WTC11 (cell line): ENCODE results near the gene ISLR. TPM values are rescaled to one million over a fixed set of nuclear protein-coding genes. Genes with fewer than 3 reads are reported as not detected.

ENCODE experiments used
- ATAC-seq: fragments of 200-7000 bp; cut with Tn5 transposase; 2 replicates; pipeline ENCODE4 v1.10.0; 2021; ENCODE audit warnings: mild to moderate bottlenecking, moderate library complexity
- CTCF ChIA-PET: fragments of 300-600 bp; sonication (Branson Sonifier 250); formaldehyde crosslinking; loops from one replicate; lab custom pipeline; 2021; ENCODE audit warnings: antibody characterized with exemption; lab: Charles Lee
- POLR2A ChIA-PET: fragments of 350-600 bp; sonication (Branson Sonifier 250); formaldehyde crosslinking; loops from one replicate; lab custom pipeline; 2021; ENCODE audit warnings: antibody characterized with exemption; lab: Charles Lee
- DNase-seq: peaks from one replicate; pipeline ENCODE4 v3.0.0; 2021; ENCODE audit warnings: low spot score
- H3K27ac Mint-ChIP-seq: 2 replicates; pipeline ENCODE4 v1.8.0; 2021; ENCODE audit warnings: mixed read lengths
- H3K27me3 Mint-ChIP-seq: 2 replicates; pipeline ENCODE4 v1.8.0; 2021; ENCODE audit warnings: low read depth, mild to moderate bottlenecking, moderate library complexity, mixed read lengths
- H3K36me3 Mint-ChIP-seq: 2 replicates; pipeline ENCODE4 v1.8.0; 2021; ENCODE audit warnings: mixed read lengths
- H3K4me1 Mint-ChIP-seq: 2 replicates; pipeline ENCODE4 v1.8.0; 2022; ENCODE audit warnings: mixed read lengths
- H3K4me3 Mint-ChIP-seq: 2 replicates; pipeline ENCODE4 v1.8.0; 2021; ENCODE audit warnings: mild to moderate bottlenecking, moderate library complexity, mixed read lengths
- H3K9me3 Mint-ChIP-seq: 2 replicates; pipeline ENCODE4 v1.8.0; 2021; ENCODE audit warnings: mixed read lengths
- FOXP1 ChIP-seq: sonication (generic); formaldehyde crosslinking; IDR thresholded peaks from 2 replicates; pipeline ENCODE4 v1.8.0; 2022; ENCODE audit warnings: missing genetic modification reagents, mild to moderate bottlenecking, moderate library complexity, borderline replicate concordance
- GTF2I ChIP-seq: fragments of 250-450 bp; sonication (Bioruptor Pico); conservative IDR thresholded peaks from 2 replicates; pipeline ENCODE4 v1.4.0; 2021; ENCODE audit warnings: mild to moderate bottlenecking
- JUN ChIP-seq: sonication (generic); formaldehyde crosslinking; IDR thresholded peaks from 2 replicates; pipeline ENCODE4 v1.8.0; 2023; ENCODE audit warnings: mild to moderate bottlenecking, missing genetic modification reagents
- KAT7 ChIP-seq: sonication (generic); formaldehyde crosslinking; IDR thresholded peaks from 2 replicates; pipeline ENCODE4 v1.8.1; 2023; ENCODE audit warnings: missing genetic modification reagents, mild to moderate bottlenecking, borderline replicate concordance
- SMAD4 ChIP-seq: sonication (generic); formaldehyde crosslinking; IDR thresholded peaks from 2 replicates; pipeline ENCODE4 v1.8.0; 2022; ENCODE audit warnings: mild to moderate bottlenecking, missing genetic modification reagents
- SP1 ChIP-seq: sonication (generic); formaldehyde crosslinking; conservative IDR thresholded peaks from 2 replicates; pipeline ENCODE4 v1.8.1; 2022; ENCODE audit warnings: missing genetic modification reagents
- TCF7 ChIP-seq: sonication (generic); formaldehyde crosslinking; IDR thresholded peaks from 2 replicates; pipeline ENCODE4 v1.8.0; 2022; ENCODE audit warnings: mild to moderate bottlenecking, low read depth, missing genetic modification reagents, moderate library complexity
- ZNF121 ChIP-seq: sonication (generic); formaldehyde crosslinking; IDR thresholded peaks from 2 replicates; pipeline ENCODE4 v1.8.0; 2023; ENCODE audit warnings: missing genetic modification reagents
- ZNF263 ChIP-seq: sonication (generic); formaldehyde crosslinking; IDR thresholded peaks from 2 replicates; pipeline ENCODE4 v1.8.1; 2022; ENCODE audit warnings: low read depth, mild to moderate bottlenecking, moderate library complexity, missing genetic modification reagents
- total RNA-seq: library from RNA; stranded (reverse); gene quantifications from 3 replicates; pipeline ENCODE4 v1.2.3, GENCODE V29; 2021
- TF ChIP-seq, protein P1 (sequence below): sonication (generic); formaldehyde crosslinking; IDR thresholded peaks from 2 replicates; pipeline ENCODE4 v1.8.1; 2022; ENCODE audit warnings: mild to moderate bottlenecking, moderate library complexity, missing genetic modification reagents
- TF ChIP-seq, protein P2 (sequence below): sonication (generic); formaldehyde crosslinking; IDR thresholded peaks from 2 replicates; pipeline ENCODE4 v1.8.1; 2022; ENCODE audit warnings: missing genetic modification reagents, borderline replicate concordance
- TF ChIP-seq, protein P3 (sequence below): sonication (generic); formaldehyde crosslinking; IDR thresholded peaks from 2 replicates; pipeline ENCODE4 v1.8.0; 2023; ENCODE audit warnings: mild to moderate bottlenecking, missing genetic modification reagents
- TF ChIP-seq, protein P4 (sequence below): fragments of 250-450 bp; sonication (Bioruptor Pico); IDR thresholded peaks from 2 replicates; pipeline ENCODE4 v1.8.0; 2021; ENCODE audit warnings: mild to moderate bottlenecking
- TF ChIP-seq, protein P5 (sequence below): fragments of 250-450 bp; sonication (Bioruptor Pico); IDR thresholded peaks from 2 replicates; pipeline ENCODE4 v1.9.0; 2021; ENCODE audit warnings: mild to moderate bottlenecking
- TF ChIP-seq, protein P6 (sequence below): sonication (generic); formaldehyde crosslinking; IDR thresholded peaks from 2 replicates; pipeline ENCODE4 v1.8.1; 2023; ENCODE audit warnings: mild to moderate bottlenecking, moderate library complexity, missing genetic modification reagents

Gene ISLR
- total RNA-seq, 1 experiment from 2014 or later = 0.63 TPM

DNA sequence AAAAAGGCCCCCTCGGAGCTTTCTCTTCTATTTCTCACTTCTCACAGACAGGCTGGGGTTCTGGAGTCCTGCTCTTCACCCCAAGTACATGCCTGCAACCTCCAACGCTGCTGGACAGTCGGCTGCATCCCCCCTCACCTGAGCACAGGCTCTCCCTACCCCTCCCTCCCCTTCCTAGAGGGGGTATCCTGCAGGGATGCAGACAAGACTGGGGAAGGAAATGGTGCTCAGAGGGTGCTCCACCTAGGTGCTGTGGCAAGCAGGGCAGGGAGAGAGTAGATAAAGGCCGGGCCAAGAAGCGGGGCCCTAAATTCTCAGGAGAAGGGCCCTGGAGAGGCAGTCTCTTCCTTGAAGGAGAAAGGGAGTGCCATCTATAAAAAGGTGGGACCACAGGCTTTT is 36.0 kb downstream of the ISLR start:
- ChIA-PET POLR2A (interaction anchor here (1.3 kb wide), 1 partner anchor 81 kb away, joined by 5 read pairs; no protein-coding TSS in a partner anchor), CTCF (interaction anchor here (0.5 to 2.1 kb wide), 17 partner anchors 10 to 241 kb away, joined by 3 to 19 read pairs (median 4); no protein-coding TSS in a partner anchor)
- peak; percentile 86; the same call in 1 of the 2 replicates for TF ChIP-seq ZNF263 (CRISPR knock-in tag)
- TF ChIP-seq, protein P1, sequence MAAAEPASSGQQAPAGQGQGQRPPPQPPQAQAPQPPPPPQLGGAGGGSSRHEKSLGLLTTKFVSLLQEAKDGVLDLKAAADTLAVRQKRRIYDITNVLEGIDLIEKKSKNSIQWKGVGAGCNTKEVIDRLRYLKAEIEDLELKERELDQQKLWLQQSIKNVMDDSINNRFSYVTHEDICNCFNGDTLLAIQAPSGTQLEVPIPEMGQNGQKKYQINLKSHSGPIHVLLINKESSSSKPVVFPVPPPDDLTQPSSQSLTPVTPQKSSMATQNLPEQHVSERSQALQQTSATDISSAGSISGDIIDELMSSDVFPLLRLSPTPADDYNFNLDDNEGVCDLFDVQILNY = no peak
- TF ChIP-seq ZNF121 (CRISPR knock-in tag) = 0 out of 2 replicates have a peak, but pooled peaks have one; percentile 9
- TF ChIP-seq, protein P2, sequence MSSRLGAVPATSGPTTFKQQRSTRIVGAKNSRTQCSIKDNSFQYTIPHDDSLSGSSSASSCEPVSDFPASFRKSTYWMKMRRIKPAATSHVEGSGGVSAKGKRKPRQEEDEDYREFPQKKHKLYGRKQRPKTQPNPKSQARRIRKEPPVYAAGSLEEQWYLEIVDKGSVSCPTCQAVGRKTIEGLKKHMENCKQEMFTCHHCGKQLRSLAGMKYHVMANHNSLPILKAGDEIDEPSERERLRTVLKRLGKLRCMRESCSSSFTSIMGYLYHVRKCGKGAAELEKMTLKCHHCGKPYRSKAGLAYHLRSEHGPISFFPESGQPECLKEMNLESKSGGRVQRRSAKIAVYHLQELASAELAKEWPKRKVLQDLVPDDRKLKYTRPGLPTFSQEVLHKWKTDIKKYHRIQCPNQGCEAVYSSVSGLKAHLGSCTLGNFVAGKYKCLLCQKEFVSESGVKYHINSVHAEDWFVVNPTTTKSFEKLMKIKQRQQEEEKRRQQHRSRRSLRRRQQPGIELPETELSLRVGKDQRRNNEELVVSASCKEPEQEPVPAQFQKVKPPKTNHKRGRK = no peak
- ATAC-seq = 0 out of 2 replicates have a peak, but pooled peaks have one; percentile 2
- Mint-ChIP-seq H3K27me3 (peaks cover 18% of the 10 kb centered on the region), H3K27ac (peak overlapping the region; percentile 82), H3K9me3 (no peaks in the 10 kb centered on the region), H3K36me3 (peaks cover 8% of the 10 kb centered on the region; the same call in 1 of the 2 replicates), H3K4me1 (peaks cover 80% of the 10 kb centered on the region), H3K4me3 (peak overlapping the region; percentile 44)
- DNase-seq = no peak

DNA sequence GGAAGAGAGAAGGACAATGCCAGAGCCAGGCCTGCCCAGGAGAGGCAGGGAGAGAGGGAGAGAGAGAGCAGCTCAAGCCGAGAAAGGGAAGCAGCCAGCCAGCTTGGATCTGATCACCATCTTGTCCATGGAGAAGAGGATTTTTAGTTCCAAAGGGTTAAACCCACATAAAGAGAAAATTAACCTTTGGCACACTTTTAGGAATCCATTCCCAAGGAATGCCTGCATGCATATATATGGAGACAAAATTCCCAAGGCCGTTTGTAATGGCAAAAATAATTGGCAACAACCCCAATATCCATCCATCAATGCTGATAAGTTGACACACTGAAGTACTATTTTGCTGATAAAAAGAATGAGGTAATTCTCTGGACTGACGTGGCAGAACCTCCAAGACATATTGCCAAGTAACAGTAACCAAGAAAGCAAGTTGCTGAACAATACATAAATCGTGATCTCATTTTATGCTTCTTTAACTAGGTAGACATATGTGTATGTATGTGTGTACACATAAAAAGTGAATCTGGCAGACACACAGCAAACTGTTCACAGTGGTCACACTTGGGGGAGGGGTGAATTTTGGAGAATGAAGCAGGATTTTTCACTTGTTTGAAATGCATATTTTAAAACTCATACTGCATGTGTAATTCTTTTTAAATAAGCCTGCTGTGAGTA is 36.6 kb downstream of the ISLR start:
- H3K9me3 Mint-ChIP-seq = no peaks in the 10 kb centered on the region
- peaks cover 80% of the 10 kb centered on the region for H3K4me1 Mint-ChIP-seq
- POLR2A ChIA-PET = no interaction called here
- no peak for DNase-seq
- CTCF ChIA-PET = interaction anchor here (1.0 to 2.1 kb wide), 7 partner anchors 18 to 109 kb away, joined by 3 to 19 read pairs (median 4); no protein-coding TSS in a partner anchor
- H3K27ac Mint-ChIP-seq = peak overlapping the region; percentile 82
- H3K36me3 Mint-ChIP-seq = peaks cover 8% of the 10 kb centered on the region; the same call in 1 of the 2 replicates
- no peak for ATAC-seq
- TF ChIP-seq, protein P3, sequence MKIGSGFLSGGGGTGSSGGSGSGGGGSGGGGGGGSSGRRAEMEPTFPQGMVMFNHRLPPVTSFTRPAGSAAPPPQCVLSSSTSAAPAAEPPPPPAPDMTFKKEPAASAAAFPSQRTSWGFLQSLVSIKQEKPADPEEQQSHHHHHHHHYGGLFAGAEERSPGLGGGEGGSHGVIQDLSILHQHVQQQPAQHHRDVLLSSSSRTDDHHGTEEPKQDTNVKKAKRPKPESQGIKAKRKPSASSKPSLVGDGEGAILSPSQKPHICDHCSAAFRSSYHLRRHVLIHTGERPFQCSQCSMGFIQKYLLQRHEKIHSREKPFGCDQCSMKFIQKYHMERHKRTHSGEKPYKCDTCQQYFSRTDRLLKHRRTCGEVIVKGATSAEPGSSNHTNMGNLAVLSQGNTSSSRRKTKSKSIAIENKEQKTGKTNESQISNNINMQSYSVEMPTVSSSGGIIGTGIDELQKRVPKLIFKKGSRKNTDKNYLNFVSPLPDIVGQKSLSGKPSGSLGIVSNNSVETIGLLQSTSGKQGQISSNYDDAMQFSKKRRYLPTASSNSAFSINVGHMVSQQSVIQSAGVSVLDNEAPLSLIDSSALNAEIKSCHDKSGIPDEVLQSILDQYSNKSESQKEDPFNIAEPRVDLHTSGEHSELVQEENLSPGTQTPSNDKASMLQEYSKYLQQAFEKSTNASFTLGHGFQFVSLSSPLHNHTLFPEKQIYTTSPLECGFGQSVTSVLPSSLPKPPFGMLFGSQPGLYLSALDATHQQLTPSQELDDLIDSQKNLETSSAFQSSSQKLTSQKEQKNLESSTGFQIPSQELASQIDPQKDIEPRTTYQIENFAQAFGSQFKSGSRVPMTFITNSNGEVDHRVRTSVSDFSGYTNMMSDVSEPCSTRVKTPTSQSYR (CRISPR knock-in tag) = no peak
- no peak for TF ChIP-seq SMAD4
- TF ChIP-seq, protein P4, sequence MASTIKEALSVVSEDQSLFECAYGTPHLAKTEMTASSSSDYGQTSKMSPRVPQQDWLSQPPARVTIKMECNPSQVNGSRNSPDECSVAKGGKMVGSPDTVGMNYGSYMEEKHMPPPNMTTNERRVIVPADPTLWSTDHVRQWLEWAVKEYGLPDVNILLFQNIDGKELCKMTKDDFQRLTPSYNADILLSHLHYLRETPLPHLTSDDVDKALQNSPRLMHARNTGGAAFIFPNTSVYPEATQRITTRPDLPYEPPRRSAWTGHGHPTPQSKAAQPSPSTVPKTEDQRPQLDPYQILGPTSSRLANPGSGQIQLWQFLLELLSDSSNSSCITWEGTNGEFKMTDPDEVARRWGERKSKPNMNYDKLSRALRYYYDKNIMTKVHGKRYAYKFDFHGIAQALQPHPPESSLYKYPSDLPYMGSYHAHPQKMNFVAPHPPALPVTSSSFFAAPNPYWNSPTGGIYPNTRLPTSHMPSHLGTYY (CRISPR knock-in tag) = no peak
- H3K4me3 Mint-ChIP-seq = peak overlapping the region; percentile 44
- peaks cover 18% of the 10 kb centered on the region for H3K27me3 Mint-ChIP-seq

DNA sequence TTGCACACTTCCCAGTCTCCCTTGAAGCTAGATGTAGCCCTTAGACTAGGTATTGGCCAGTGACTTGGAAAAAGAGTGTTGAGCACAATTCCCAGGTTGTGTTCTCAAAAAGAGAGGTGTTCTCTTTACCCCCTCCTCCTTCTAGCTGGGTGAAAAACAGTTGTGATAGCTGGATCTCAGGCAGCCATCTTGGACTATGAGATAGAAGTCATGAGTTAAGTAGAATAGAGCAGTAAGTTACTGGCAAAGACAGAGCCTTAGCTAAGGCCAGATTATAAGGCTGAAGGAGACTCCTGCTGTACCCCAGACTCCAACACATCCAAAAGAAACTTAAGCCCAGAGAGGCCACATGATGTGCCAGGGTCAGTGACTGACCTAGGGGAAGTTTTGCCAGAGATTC is 37.2 kb downstream of the ISLR start:
- ChIA-PET CTCF (interaction anchor here (1.0 to 1.5 kb wide), 3 partner anchors 29 to 97 kb away, joined by 3 to 4 read pairs (median 3); no protein-coding TSS in a partner anchor), POLR2A (no interaction called here)
- H3K9me3 Mint-ChIP-seq = no peaks in the 10 kb centered on the region
- H3K27ac Mint-ChIP-seq = no peak overlapping the region; the same call in 1 of the 2 replicates
- no peak for DNase-seq
- no peak overlapping the region for H3K4me3 Mint-ChIP-seq
- ATAC-seq = no peak
- TF ChIP-seq GTF2I (CRISPR knock-in tag) = peak; percentile 36; the same call in 1 of the 2 replicates
- no peak for TF ChIP-seq JUN (CRISPR knock-in tag)
- H3K36me3 Mint-ChIP-seq = peaks cover 8% of the 10 kb centered on the region; the same call in 1 of the 2 replicates
- peaks cover 21% of the 10 kb centered on the region for H3K27me3 Mint-ChIP-seq
- peaks cover 81% of the 10 kb centered on the region for H3K4me1 Mint-ChIP-seq

DNA sequence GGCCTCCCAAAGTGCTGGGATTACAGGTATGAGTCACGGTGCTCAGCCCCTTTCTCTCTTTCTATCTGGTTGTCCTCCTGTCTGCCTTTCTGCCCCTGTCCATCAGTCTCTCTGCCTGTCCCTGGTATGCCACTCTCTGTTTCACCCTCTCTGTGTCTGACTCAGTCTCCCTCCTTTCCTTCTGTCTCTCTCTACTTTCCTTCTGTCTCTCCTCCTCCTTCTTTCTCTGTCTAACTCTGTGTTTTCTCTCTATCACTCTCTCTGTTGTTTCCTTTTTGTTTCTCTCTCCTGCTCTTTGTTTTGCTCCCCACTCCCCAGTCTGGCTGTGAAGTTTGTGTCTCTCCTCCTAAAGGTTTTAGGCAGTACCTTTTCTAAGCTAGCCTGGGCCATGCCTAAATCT is 38.1 kb downstream of the ISLR start:
- ATAC-seq (no peak), DNase-seq (no peak)
- POLR2A ChIA-PET = no interaction called here
- H3K36me3 Mint-ChIP-seq = peaks cover 8% of the 10 kb centered on the region; the same call in 1 of the 2 replicates
- H3K27ac Mint-ChIP-seq = peak overlapping the region; percentile 14; the same call in 1 of the 2 replicates
- H3K27me3 Mint-ChIP-seq = peaks cover 30% of the 10 kb centered on the region
- no peaks in the 10 kb centered on the region for H3K9me3 Mint-ChIP-seq
- no peak overlapping the region for H3K4me3 Mint-ChIP-seq
- peaks cover 82% of the 10 kb centered on the region for H3K4me1 Mint-ChIP-seq
- CTCF ChIA-PET = interaction anchor here (0.7 to 1.5 kb wide), 6 partner anchors 28 to 175 kb away, joined by 3 to 6 read pairs (median 4); no protein-coding TSS in a partner anchor
- no peak for TF ChIP-seq KAT7 (CRISPR knock-in tag)
- TF ChIP-seq SP1 (CRISPR knock-in tag) = no peak
- TF ChIP-seq FOXP1 (CRISPR knock-in tag) = no peak
- TF ChIP-seq TCF7 (CRISPR knock-in tag) = no peak
- TF ChIP-seq, protein P5, sequence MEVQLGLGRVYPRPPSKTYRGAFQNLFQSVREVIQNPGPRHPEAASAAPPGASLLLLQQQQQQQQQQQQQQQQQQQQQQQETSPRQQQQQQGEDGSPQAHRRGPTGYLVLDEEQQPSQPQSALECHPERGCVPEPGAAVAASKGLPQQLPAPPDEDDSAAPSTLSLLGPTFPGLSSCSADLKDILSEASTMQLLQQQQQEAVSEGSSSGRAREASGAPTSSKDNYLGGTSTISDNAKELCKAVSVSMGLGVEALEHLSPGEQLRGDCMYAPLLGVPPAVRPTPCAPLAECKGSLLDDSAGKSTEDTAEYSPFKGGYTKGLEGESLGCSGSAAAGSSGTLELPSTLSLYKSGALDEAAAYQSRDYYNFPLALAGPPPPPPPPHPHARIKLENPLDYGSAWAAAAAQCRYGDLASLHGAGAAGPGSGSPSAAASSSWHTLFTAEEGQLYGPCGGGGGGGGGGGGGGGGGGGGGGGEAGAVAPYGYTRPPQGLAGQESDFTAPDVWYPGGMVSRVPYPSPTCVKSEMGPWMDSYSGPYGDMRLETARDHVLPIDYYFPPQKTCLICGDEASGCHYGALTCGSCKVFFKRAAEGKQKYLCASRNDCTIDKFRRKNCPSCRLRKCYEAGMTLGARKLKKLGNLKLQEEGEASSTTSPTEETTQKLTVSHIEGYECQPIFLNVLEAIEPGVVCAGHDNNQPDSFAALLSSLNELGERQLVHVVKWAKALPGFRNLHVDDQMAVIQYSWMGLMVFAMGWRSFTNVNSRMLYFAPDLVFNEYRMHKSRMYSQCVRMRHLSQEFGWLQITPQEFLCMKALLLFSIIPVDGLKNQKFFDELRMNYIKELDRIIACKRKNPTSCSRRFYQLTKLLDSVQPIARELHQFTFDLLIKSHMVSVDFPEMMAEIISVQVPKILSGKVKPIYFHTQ (CRISPR knock-in tag) = no peak
- TF ChIP-seq, protein P6, sequence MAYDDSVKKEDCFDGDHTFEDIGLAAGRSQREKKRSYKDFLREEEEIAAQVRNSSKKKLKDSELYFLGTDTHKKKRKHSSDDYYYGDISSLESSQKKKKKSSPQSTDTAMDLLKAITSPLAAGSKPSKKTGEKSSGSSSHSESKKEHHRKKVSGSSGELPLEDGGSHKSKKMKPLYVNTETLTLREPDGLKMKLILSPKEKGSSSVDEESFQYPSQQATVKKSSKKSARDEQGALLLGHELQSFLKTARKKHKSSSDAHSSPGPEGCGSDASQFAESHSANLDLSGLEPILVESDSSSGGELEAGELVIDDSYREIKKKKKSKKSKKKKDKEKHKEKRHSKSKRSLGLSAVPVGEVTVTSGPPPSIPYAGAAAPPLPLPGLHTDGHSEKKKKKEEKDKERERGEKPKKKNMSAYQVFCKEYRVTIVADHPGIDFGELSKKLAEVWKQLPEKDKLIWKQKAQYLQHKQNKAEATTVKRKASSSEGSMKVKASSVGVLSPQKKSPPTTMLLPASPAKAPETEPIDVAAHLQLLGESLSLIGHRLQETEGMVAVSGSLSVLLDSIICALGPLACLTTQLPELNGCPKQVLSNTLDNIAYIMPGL (CRISPR knock-in tag) = no peak
